Lower lobe of right lung (tissue), 2 donors: ENCODE results near the gene LYPD1. TPM values are rescaled to one million over a fixed set of nuclear protein-coding genes. Genes with fewer than 3 reads are reported as not detected.

Source experiments
- ATAC-seq, 2 donors: fragments of 200-7000 bp; cut with Tn5 transposase; one replicate each; pipeline ENCODE4 v1.9.1; 2020 to 2022; ENCODE audit warnings: mild to moderate bottlenecking in 2 of 2, moderate library complexity in 2 of 2
- DNase-seq: peaks from one replicate; pipeline ENCODE4 v3.0.0-alpha.2; 2020
- H3K27ac ChIP-seq: fragments of 200-600 bp; one replicate; pipeline ENCODE4 v1.8.0; 2022
- H3K27me3 ChIP-seq: fragments of 200-600 bp; one replicate; pipeline ENCODE4 v1.8.0; 2022; ENCODE audit warnings: low read depth
- H3K36me3 ChIP-seq: fragments of 200-600 bp; one replicate; pipeline ENCODE4 v1.8.0; 2022; ENCODE audit warnings: mild to moderate bottlenecking
- H3K4me1 ChIP-seq: fragments of 200-600 bp; one replicate; pipeline ENCODE4 v1.8.0; 2022
- H3K4me3 ChIP-seq: fragments of 200-600 bp; one replicate; pipeline ENCODE4 v1.8.0; 2022; ENCODE audit warnings: mild to moderate bottlenecking
- H3K9me3 ChIP-seq: fragments of 200-600 bp; one replicate; pipeline ENCODE4 v1.8.0; 2022
- CTCF ChIP-seq: fragments of 200-600 bp; IDR thresholded peaks from one replicate; pipeline ENCODE4 v1.8.0; 2022; ENCODE audit warnings: antibody characterized with exemption, mild to moderate bottlenecking
- intact Hi-C: fragments of 100-400 bp; cut with DNase I; formaldehyde crosslinking; loops from one replicate; pipeline ENCODE4 v1.11.0; 2022
- total RNA-seq: library from RNA; stranded (reverse); fragmentation: NEBNext Ultra II Directional; extraction: Animal tissue kit (Norgen Biotek cat#: 25700); gene quantifications from one replicate; pipeline ENCODE4 v1.2.1, GENCODE V29; 2021
- donor health status: DM: no; HTN: yes; CAD: no; lungs with severe emphysema.

Gene LYPD1
- total RNA-seq, 1 donor from 2014 or later, result 1.5 TPM

GRCh38 chr2:132690664-132691303, 20.8 kb upstream of the LYPD1 start:
- no peak overlapping the region for H3K27ac ChIP-seq
- no peak for TF ChIP-seq CTCF
- no peaks in the 10 kb centered on the region for H3K4me1 ChIP-seq
- no peaks in the 10 kb centered on the region for H3K36me3 ChIP-seq
- intact Hi-C loops, result no loop called here
- no peak for ATAC-seq
- DNase-seq, result no peak
- H3K9me3 ChIP-seq, result no peaks in the 10 kb centered on the region
- H3K27me3 ChIP-seq, result no peaks in the 10 kb centered on the region
- H3K4me3 ChIP-seq, result no peak overlapping the region

- intact Hi-C loops, result no loop called here
- H3K4me1 ChIP-seq, result no peaks in the 10 kb centered on the region
- no peak for TF ChIP-seq CTCF
- H3K27me3 ChIP-seq, result no peaks in the 10 kb centered on the region
- ATAC-seq (no peak), DNase-seq (no peak)
- H3K9me3 ChIP-seq, result no peaks in the 10 kb centered on the region
- no peaks in the 10 kb centered on the region for H3K36me3 ChIP-seq
- H3K27ac ChIP-seq, result no peak overlapping the region
- no peak overlapping the region for H3K4me3 ChIP-seq
Observed at GRCh38 chr2:132681766-132682165, 11.8 kb upstream of the LYPD1 start.

GRCh38 chr2:132680544-132680943, 10.5 kb upstream of the LYPD1 start:
- Histone ChIP-seq H3K36me3 (no peaks in the 10 kb centered on the region), H3K27ac (no peak overlapping the region), H3K9me3 (no peaks in the 10 kb centered on the region), H3K27me3 (no peaks in the 10 kb centered on the region), H3K4me3 (no peak overlapping the region), H3K4me1 (no peaks in the 10 kb centered on the region)
- ATAC-seq (no peak), DNase-seq (no peak)
- no peak for TF ChIP-seq CTCF
- intact Hi-C loops, result no loop called here

- Histone ChIP-seq H3K27me3 (no peaks in the 10 kb centered on the region), H3K4me1 (no peaks in the 10 kb centered on the region), H3K36me3 (no peaks in the 10 kb centered on the region), H3K4me3 (no peak overlapping the region), H3K9me3 (no peaks in the 10 kb centered on the region), H3K27ac (no peak overlapping the region)
- intact Hi-C loops, result no loop called here
- no peak for DNase-seq
- no peak for ATAC-seq
- no peak for TF ChIP-seq CTCF
Observed at GRCh38 chr2:132678483-132678882, 8.5 kb upstream of the LYPD1 start.

GRCh38 chr2:132677661-132678060, 7.7 kb upstream of the LYPD1 start:
- H3K36me3 ChIP-seq, result no peaks in the 10 kb centered on the region
- TF ChIP-seq CTCF, result no peak
- H3K4me3 ChIP-seq, result no peak overlapping the region
- ATAC-seq (no peak), DNase-seq (no peak)
- H3K9me3 ChIP-seq, result no peaks in the 10 kb centered on the region
- intact Hi-C loops, result no loop called here
- no peak overlapping the region for H3K27ac ChIP-seq
- H3K4me1 ChIP-seq, result no peaks in the 10 kb centered on the region
- H3K27me3 ChIP-seq, result no peaks in the 10 kb centered on the region
